Peyer's patch (tissue), 4 donors: Measurements from ENCODE around the gene ASAP3.

ENCODE experiments used
- CTCF ChIP-seq, 6 experiments: fragments of 450-650 bp in 4 of 6; fragments of 200-600 bp in 2 of 6; sonication (generic) in 1 of 6; IDR thresholded peaks; one replicate each; pipeline ENCODE4 v1.5.1; 2017 to 2019; ENCODE audit warnings: antibody characterized with exemption in 6 of 6, mild to moderate bottlenecking in 3 of 6, moderate library complexity in 1 of 6
- POLR2A ChIP-seq, 2 donors: fragments of 450-650 bp; IDR thresholded peaks; one replicate each; pipeline ENCODE4 v1.5.1; 2017; ENCODE audit warnings: antibody characterized with exemption in 2 of 2, mild to moderate bottlenecking in 2 of 2, moderate library complexity in 2 of 2

GRCh38 chr1:23419180-23419579 lies 64.8 kb downstream of the ASAP3 start:
- TF ChIP-seq CTCF (IDR thresholded peaks at IDR 0.05) (no peak), POLR2A (IDR thresholded peaks at IDR 0.05) (no peak)
